Ovary (tissue), 9 donors: ENCODE results near the gene ANKRD1. TPM values are rescaled to one million over a fixed set of nuclear protein-coding genes. Genes with fewer than 3 reads are reported as not detected.

Experiments used
- DNase-seq, 5 donors: peaks; one replicate each; pipeline ENCODE4 v3.0.0-alpha.2; 2019 to 2020
- H3K27ac ChIP-seq, 2 donors: fragments of 200-600 bp; one replicate each; pipeline versions ENCODE4 v1.5.1 to v1.8.0; 2019 to 2022
- H3K27me3 ChIP-seq: fragments of 200-600 bp; one replicate; pipeline ENCODE4 v1.8.0; 2022
- H3K36me3 ChIP-seq: fragments of 200-600 bp; sonication (generic); one replicate; pipeline ENCODE4 v1.5.1; 2019
- H3K4me1 ChIP-seq: one replicate; pipeline ENCODE4 v1.8.1; 2013; ENCODE audit warnings: mild to moderate bottlenecking, moderate library complexity; ENCODE audit not compliant: insufficient read depth
- H3K4me3 ChIP-seq: fragments of 200-600 bp; sonication (generic); one replicate; pipeline ENCODE4 v1.5.1; 2017
- H3K9me3 ChIP-seq, 2 donors: fragments of 200-600 bp in 1 of 2; sonication (generic) in 1 of 2; one replicate each; pipeline versions ENCODE4 v1.5.1 to v1.8.1; 2013 to 2019; ENCODE audit warnings: mild to moderate bottlenecking in 1 of 2, moderate library complexity in 1 of 2
- CTCF ChIP-seq, 3 donors: fragments of 450-650 bp in 2 of 3; fragments of 200-600 bp in 1 of 3; IDR thresholded peaks; one replicate each; pipeline versions ENCODE4 v1.5.1 to v1.8.0; 2016 to 2022; ENCODE audit warnings: antibody characterized with exemption in 3 of 3, mild to moderate bottlenecking in 1 of 3
- EP300 ChIP-seq: sonication (generic); formaldehyde crosslinking; IDR thresholded peaks from one replicate; pipeline ENCODE4 v1.6.1; 2017; ENCODE audit warnings: antibody characterized with exemption
- POLR2A ChIP-seq: fragments of 450-650 bp; IDR thresholded peaks from one replicate; pipeline ENCODE4 v1.6.1; 2017; ENCODE audit warnings: antibody characterized with exemption, mild to moderate bottlenecking, moderate library complexity
- WGBS, 3 donors: extraction: QIAGEN DNeasy Blood & Tissue Kit in 1 of 3; methylation state at CpG; one replicate each; pipeline versions ENCODE4 v1.1.5 to v1.1.7; 2013 to 2017; 5-methylcytosine and 5-hydroxymethylcytosine counted together
- intact Hi-C, 4 donors: fragments of 100-400 bp; cut with DNase I; formaldehyde crosslinking; loops; one replicate each; pipeline versions ENCODE4 v1.11.0 to v1.15.1; 2022 to 2023
- polyA plus RNA-seq, 2 donors: library from polyadenylated mRNA; stranded (reverse); fragments of 200-250 nt in 1 of 2; fragments of 350-450 nt in 1 of 2; fragmentation: Illumina TruSeq in 1 of 2; extraction: RNeasy Lipid Tissue Mini Kit (QIAGEN cat#74804) in 1 of 2; gene quantifications; one replicate each; pipeline ENCODE4 v1.2.3, GENCODE V29; 2013 to 2014
- total RNA-seq, 7 donors: library from RNA; depleted of rRNA in 2 of 7; stranded (reverse); fragments of >200 nt in 2 of 7; fragmentation: NEBNext Ultra II Directional in 3 of 7; extraction: Animal tissue kit (Norgen Biotek cat#: 25700) in 3 of 7; gene quantifications; one replicate each; pipeline versions ENCODE4 v1.1.0 to v1.2.4, GENCODE V29; 2016 to 2023
- donor health status: DM: no; HTN: no; CAD: no; lungs with moderate emphysema.
- donor health status: DM: no; HTN: no; CAD: no.
- donor health status: Bipolar disorder and iron deficiency.
- donor health status: DM: yes; HTN: yes; CAD: no.
- donor health status: DM: no; HTN: no; CAD: no.
- donor health status: DM: yes; HTN: yes; CAD: no.

ANKRD1 gene
- total and polyA plus RNA-seq, 9 donors: 0.27 to 0.84 (median 0.36) TPM; not detected in 4

GRCh38 chr10:90923111-90923731 lies 2.3 kb upstream of the ANKRD1 start:
- TF ChIP-seq CTCF (IDR thresholded peaks at IDR 0.05): no peak
- TF ChIP-seq POLR2A: no peak
- TF ChIP-seq EP300: no peak
- H3K27ac ChIP-seq: no peak overlapping the region
- WGBS, 3 donors: 67 to 76% (median 76%) methylated on average over 2 of the region's 2 CpGs
- H3K9me3 ChIP-seq: no peaks in the 10 kb centered on the region
- no peaks in the 10 kb centered on the region for H3K27me3 ChIP-seq
- no peak for DNase-seq
- peaks cover 1% of the 10 kb centered on the region for H3K4me1 ChIP-seq
- H3K4me3 ChIP-seq: no peak overlapping the region
- no peaks in the 10 kb centered on the region for H3K36me3 ChIP-seq
- intact Hi-C loops: no loop called here

- DNase-seq: no peak
These were observed 1.0 kb upstream of the ANKRD1 start for GRCh38 chr10:90921906-90922305.

GRCh38 chr10:90919683-90920574 lies 958 bp downstream of the ANKRD1 start:
- 72 to 79% (median 75%) methylated on average over 8 of the region's 8 CpGs for WGBS, 3 donors
- no peak for TF ChIP-seq EP300
- no peak for TF ChIP-seq POLR2A
- TF ChIP-seq CTCF (IDR thresholded peaks at IDR 0.05): no peak
- no peak for DNase-seq
- no peaks in the 10 kb centered on the region for H3K36me3 ChIP-seq
- intact Hi-C loops: loop anchor here in 2 of 4 donors (5.0 to 10.0 kb wide), 3 partner anchors 85 to 335 kb away; no protein-coding TSS in a partner anchor
- H3K4me1 ChIP-seq: peaks cover 1% of the 10 kb centered on the region
- H3K4me3 ChIP-seq: no peak overlapping the region
- no peaks in the 10 kb centered on the region for H3K9me3 ChIP-seq
- H3K27me3 ChIP-seq: no peaks in the 10 kb centered on the region
- no peak overlapping the region for H3K27ac ChIP-seq

More at GRCh38 chr10:90921906-90922305, 1.0 kb upstream of the ANKRD1 start:
- 67 to 77% (median 70%) methylated on average over 3 of the region's 3 CpGs for WGBS, 3 donors
- intact Hi-C loops: no loop called here
- Histone ChIP-seq H3K9me3 (no peaks in the 10 kb centered on the region), H3K4me3 (no peak overlapping the region), H3K27ac (no peak overlapping the region), H3K27me3 (no peaks in the 10 kb centered on the region), H3K4me1 (peaks cover 1% of the 10 kb centered on the region), H3K36me3 (no peaks in the 10 kb centered on the region)
- no peak for TF ChIP-seq POLR2A
- no peak for TF ChIP-seq EP300
- no peak for TF ChIP-seq CTCF (IDR thresholded peaks at IDR 0.05)

- intact Hi-C loops: loop anchor here in 2 of 4 donors (5.0 to 10.0 kb wide), 3 partner anchors 87 to 337 kb away; no protein-coding TSS in a partner anchor
- TF ChIP-seq EP300 (no peak), POLR2A (no peak), CTCF (IDR thresholded peaks at IDR 0.05) (no peak)
- no peaks in the 10 kb centered on the region for H3K36me3 ChIP-seq
These were observed 2.9 kb downstream of the ANKRD1 start for GRCh38 chr10:90917968-90918318.

More at GRCh38 chr10:90917968-90918318, 2.9 kb downstream of the ANKRD1 start:
- Histone ChIP-seq H3K27me3 (no peaks in the 10 kb centered on the region), H3K4me1 (peaks cover 1% of the 10 kb centered on the region), H3K4me3 (no peak overlapping the region), H3K27ac (no peak overlapping the region), H3K9me3 (no peaks in the 10 kb centered on the region)
- DNase-seq: no peak
- 86 to 94% (median 90%) methylated on average over 3 of the region's 3 CpGs for WGBS, 3 donors
